CD4-positive, alpha-beta T cell (primary cell): ENCODE results near the gene ADAMTS19. TPM values are rescaled to one million over a fixed set of nuclear protein-coding genes. Genes with fewer than 3 reads are reported as not detected.

Source experiments
- ATAC-seq: fragments of 200-7000 bp; cut with Tn5 transposase; one replicate; pipeline ENCODE4 v1.10.0; 2022; ENCODE audit warnings: mild to moderate bottlenecking; ENCODE audit not compliant: poor library complexity
- CTCF ChIA-PET: fragments of 350-600 bp; sonication (Branson Sonifier 250); formaldehyde crosslinking; loops from one replicate; lab custom pipeline; 2021; ENCODE audit warnings: antibody characterized with exemption, inconsistent platforms; lab: Charles Lee
- POLR2A ChIA-PET: fragments of 350-600 bp; sonication (Branson Sonifier 250); formaldehyde crosslinking; loops from one replicate; lab custom pipeline; 2021; ENCODE audit warnings: antibody characterized with exemption, inconsistent platforms; lab: Charles Lee
- DNase-seq, 14 experiments: peaks; one replicate each; pipeline ENCODE4 v3.0.0-alpha.2; 2013 to 2020; ENCODE audit warnings: mixed read lengths in 2 of 14
- H3K27ac ChIP-seq, 2 donors: one replicate each; pipeline versions ENCODE4 v1.5.1 to v1.7.0; 2013; ENCODE audit warnings: low read length in 2 of 2, low read depth in 1 of 2, mild to moderate bottlenecking in 1 of 2
- H3K27me3 ChIP-seq, 2 experiments: 1 replicate in 1 of 2; 2 replicates in 1 of 2; pipeline versions ENCODE4 v1.6.1 to v1.7.0; 2013; ENCODE audit warnings: low read length in 2 of 2, control low read depth in 1 of 2, mild to moderate bottlenecking in 1 of 2, moderate library complexity in 1 of 2; ENCODE audit not compliant: insufficient read depth in 2 of 2, control insufficient read depth in 1 of 2
- H3K36me3 ChIP-seq: one replicate; pipeline ENCODE4 v1.6.1; 2013; ENCODE audit warnings: low read length, control low read depth; ENCODE audit not compliant: insufficient read depth
- H3K4me1 ChIP-seq: one replicate; pipeline ENCODE4 v1.6.1; 2013; ENCODE audit warnings: low read length, control low read depth; ENCODE audit not compliant: insufficient read depth
- H3K4me3 ChIP-seq: one replicate; pipeline ENCODE4 v1.5.1; 2013; ENCODE audit warnings: mild to moderate bottlenecking, low read length, moderate library complexity
- H3K9me3 ChIP-seq, 2 experiments: 1 replicate in 1 of 2; 2 replicates in 1 of 2; pipeline versions ENCODE4 v1.6.1 to v1.7.0; 2013; ENCODE audit warnings: low read length in 2 of 2, mild to moderate bottlenecking in 2 of 2, control low read depth in 1 of 2, moderate library complexity in 1 of 2; ENCODE audit not compliant: control insufficient read depth in 1 of 2, insufficient read depth in 1 of 2
- H3K27ac Mint-ChIP-seq: one replicate; pipeline ENCODE4 v1.8.0; 2020; ENCODE audit warnings: mixed read lengths
- H3K27me3 Mint-ChIP-seq: one replicate; pipeline ENCODE4 v1.8.0; 2021; ENCODE audit warnings: mixed read lengths
- H3K36me3 Mint-ChIP-seq: one replicate; pipeline ENCODE4 v1.8.0; 2021; ENCODE audit warnings: low read depth, mixed read lengths
- H3K4me1 Mint-ChIP-seq: one replicate; pipeline ENCODE4 v1.8.0; 2021; ENCODE audit warnings: low read depth, mixed read lengths
- H3K4me3 Mint-ChIP-seq: one replicate; pipeline ENCODE4 v1.8.0; 2020; ENCODE audit warnings: mild to moderate bottlenecking, mixed read lengths
- H3K9me3 Mint-ChIP-seq: one replicate; pipeline ENCODE4 v1.8.0; 2020; ENCODE audit warnings: mixed read lengths
- intact Hi-C, 2 experiments: fragments of 100-400 bp; cut with DNase I in 1 of 2; cut with micrococcal nuclease in 1 of 2; formaldehyde crosslinking; loops; one replicate each; pipeline versions ENCODE4 v1.15.1 to v1.9.0; 2023 to 2025; cut with DNase I, micrococcal nuclease
- total RNA-seq, 174 experiments: library from RNA in 2 of 174; stranded (reverse) in 2 of 174; gene quantifications; one replicate each; pipeline ENCODE4 v1.2.3 and lab custom pipeline; 2021 to 2026
- TF ChIP-seq, protein P1 (sequence below): fragments of 200-600 bp; IDR thresholded peaks from one replicate; pipeline ENCODE4 v1.8.0; 2022; ENCODE audit warnings: antibody characterized with exemption, mild to moderate bottlenecking

The ADAMTS19 gene
- total RNA-seq, 2 experiments from 2014 or later = not detected

DNA sequence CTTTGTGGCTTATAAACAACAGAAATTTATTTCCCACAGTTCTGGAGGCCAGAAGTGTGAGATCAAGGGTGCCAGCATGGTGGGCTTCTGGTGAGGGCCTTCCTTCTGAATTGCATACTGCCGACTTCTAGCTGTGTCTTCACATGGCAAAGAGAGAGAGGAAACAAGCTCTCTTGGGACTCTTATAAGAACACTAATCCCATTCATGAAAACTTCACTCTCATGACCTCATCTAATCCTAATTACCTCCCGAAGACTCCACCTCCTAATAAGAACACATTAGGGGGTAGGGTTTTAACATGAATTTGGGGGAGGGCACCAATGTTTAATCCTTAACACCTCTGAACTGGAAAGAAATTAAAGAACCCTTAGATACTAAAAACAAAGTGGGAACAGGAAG lies 211.9 kb downstream of the ADAMTS19 start:
- Mint-ChIP-seq H3K27ac (no peak overlapping the region), H3K36me3 (no peaks in the 10 kb centered on the region), H3K4me3 (no peak overlapping the region), H3K27me3 (no peaks in the 10 kb centered on the region), H3K4me1 (no peaks in the 10 kb centered on the region), H3K9me3 (peaks cover 12% of the 10 kb centered on the region)
- peaks cover 0 to 4% of the 10 kb centered on the region in 2 experiments for H3K9me3 ChIP-seq
- intact Hi-C loops = no loop called here
- no peak for ATAC-seq
- POLR2A ChIA-PET = no interaction called here
- no peak for DNase-seq
- no peak overlapping the region for H3K4me3 ChIP-seq
- H3K36me3 ChIP-seq = no peaks in the 10 kb centered on the region
- H3K27me3 ChIP-seq = no peaks in the 10 kb centered on the region
- no peaks in the 10 kb centered on the region for H3K4me1 ChIP-seq
- TF ChIP-seq, protein P1, sequence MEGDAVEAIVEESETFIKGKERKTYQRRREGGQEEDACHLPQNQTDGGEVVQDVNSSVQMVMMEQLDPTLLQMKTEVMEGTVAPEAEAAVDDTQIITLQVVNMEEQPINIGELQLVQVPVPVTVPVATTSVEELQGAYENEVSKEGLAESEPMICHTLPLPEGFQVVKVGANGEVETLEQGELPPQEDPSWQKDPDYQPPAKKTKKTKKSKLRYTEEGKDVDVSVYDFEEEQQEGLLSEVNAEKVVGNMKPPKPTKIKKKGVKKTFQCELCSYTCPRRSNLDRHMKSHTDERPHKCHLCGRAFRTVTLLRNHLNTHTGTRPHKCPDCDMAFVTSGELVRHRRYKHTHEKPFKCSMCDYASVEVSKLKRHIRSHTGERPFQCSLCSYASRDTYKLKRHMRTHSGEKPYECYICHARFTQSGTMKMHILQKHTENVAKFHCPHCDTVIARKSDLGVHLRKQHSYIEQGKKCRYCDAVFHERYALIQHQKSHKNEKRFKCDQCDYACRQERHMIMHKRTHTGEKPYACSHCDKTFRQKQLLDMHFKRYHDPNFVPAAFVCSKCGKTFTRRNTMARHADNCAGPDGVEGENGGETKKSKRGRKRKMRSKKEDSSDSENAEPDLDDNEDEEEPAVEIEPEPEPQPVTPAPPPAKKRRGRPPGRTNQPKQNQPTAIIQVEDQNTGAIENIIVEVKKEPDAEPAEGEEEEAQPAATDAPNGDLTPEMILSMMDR = no peak
- H3K27ac ChIP-seq = no peak overlapping the region
- CTCF ChIA-PET = interaction anchor here (0.6 kb wide), 1 partner anchor 36 kb away, joined by 4 read pairs; no protein-coding TSS in a partner anchor

DNA sequence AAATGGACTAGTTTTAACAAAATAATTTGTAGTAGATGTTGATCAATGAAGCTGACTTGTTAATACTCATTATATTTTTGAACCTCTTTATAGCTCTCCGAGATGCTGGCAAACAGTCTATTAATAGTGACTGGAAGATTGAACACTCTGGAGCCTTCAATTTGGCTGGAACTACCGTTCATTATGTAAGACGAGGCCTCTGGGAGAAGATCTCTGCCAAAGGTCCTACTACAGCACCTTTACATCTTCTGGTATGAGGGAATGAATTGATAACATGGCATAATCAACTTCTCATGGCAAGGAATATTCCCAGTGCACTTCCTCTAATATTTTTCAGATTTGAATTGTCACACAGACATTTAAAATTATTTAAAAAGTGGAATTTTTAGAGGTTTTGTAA lies 219.6 kb downstream of the ADAMTS19 start:
- intact Hi-C loops = no loop called here
- H3K36me3 ChIP-seq = no peaks in the 10 kb centered on the region
- Mint-ChIP-seq H3K27me3 (no peaks in the 10 kb centered on the region), H3K4me3 (no peak overlapping the region), H3K27ac (no peak overlapping the region), H3K4me1 (no peaks in the 10 kb centered on the region), H3K36me3 (no peaks in the 10 kb centered on the region), H3K9me3 (no peaks in the 10 kb centered on the region)
- H3K27ac ChIP-seq = no peak overlapping the region
- H3K27me3 ChIP-seq = no peaks in the 10 kb centered on the region
- DNase-seq (no peak), ATAC-seq (no peak)
- H3K4me3 ChIP-seq = no peak overlapping the region
- POLR2A ChIA-PET = no interaction called here
- CTCF ChIA-PET = no interaction called here
- H3K4me1 ChIP-seq = no peaks in the 10 kb centered on the region
- TF ChIP-seq, protein P1 = no peak
- H3K9me3 ChIP-seq = no peaks in the 10 kb centered on the region

DNA sequence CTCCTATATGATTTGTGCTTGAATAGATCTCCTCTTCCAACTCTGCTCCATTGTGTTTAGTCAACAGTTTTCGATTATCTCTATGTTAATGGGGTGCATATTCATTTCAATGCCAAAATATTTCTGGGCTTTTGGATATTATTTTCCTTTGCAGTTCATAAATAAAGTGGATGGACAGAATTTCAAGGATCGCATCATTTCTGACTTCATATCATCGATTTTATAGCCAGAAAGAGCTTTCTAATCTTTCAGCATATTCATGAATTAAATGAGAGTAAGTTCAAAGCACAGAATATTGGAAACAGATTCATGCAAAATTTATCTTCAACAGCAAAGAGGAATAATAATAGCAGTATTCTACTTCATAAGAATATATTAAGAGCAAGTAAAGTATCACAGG lies 227.8 kb downstream of the ADAMTS19 start:
- Mint-ChIP-seq H3K4me3 (no peak overlapping the region), H3K27me3 (no peaks in the 10 kb centered on the region), H3K36me3 (no peaks in the 10 kb centered on the region), H3K9me3 (no peaks in the 10 kb centered on the region), H3K4me1 (no peaks in the 10 kb centered on the region), H3K27ac (no peak overlapping the region)
- Histone ChIP-seq H3K36me3 (no peaks in the 10 kb centered on the region), H3K9me3 (no peaks in the 10 kb centered on the region), H3K4me3 (no peak overlapping the region), H3K27me3 (no peaks in the 10 kb centered on the region), H3K27ac (no peak overlapping the region), H3K4me1 (no peaks in the 10 kb centered on the region)
- intact Hi-C loops = no loop called here
- no peak for DNase-seq
- POLR2A ChIA-PET = no interaction called here
- ATAC-seq = no peak
- TF ChIP-seq, protein P1 = no peak
- CTCF ChIA-PET = no interaction called here
